Duodenal mucosa (tissue), 2 donors: ENCODE results near the gene DYNC2I2.
A peak's percentile ranks its signal among the peaks of the same experiment; 100 is the strongest.
"Not testable (repeated sequence)": the region's sequence is repeated elsewhere in the genome, so short reads cannot be mapped to it uniquely, and the experiment has no call there.

Experiments
- H3K27ac ChIP-seq: one replicate; pipeline ENCODE4 v1.7.0; 2013; ENCODE audit warnings: low read depth, low read length
- H3K27me3 ChIP-seq, 2 donors: one replicate each; pipeline ENCODE4 v1.7.0; 2013; ENCODE audit warnings: low read length in 2 of 2, control low read depth in 1 of 2; ENCODE audit not compliant: insufficient read depth in 2 of 2, control insufficient read depth in 1 of 2
- H3K36me3 ChIP-seq, 2 donors: one replicate each; pipeline ENCODE4 v1.7.0; 2013; ENCODE audit warnings: low read length in 2 of 2, control low read depth in 1 of 2; ENCODE audit not compliant: insufficient read depth in 2 of 2, control insufficient read depth in 1 of 2
- H3K4me1 ChIP-seq, 2 donors: one replicate each; pipeline ENCODE4 v1.7.0; 2013; ENCODE audit warnings: low read length in 2 of 2, control low read depth in 1 of 2; ENCODE audit not compliant: insufficient read depth in 2 of 2, control insufficient read depth in 1 of 2
- H3K4me3 ChIP-seq, 2 donors: one replicate each; pipeline ENCODE4 v1.7.0; 2013; ENCODE audit warnings: low read length in 2 of 2, low read depth in 1 of 2
- H3K9ac ChIP-seq, 2 donors: one replicate each; pipeline ENCODE4 v1.7.0; 2013; ENCODE audit warnings: low read length in 2 of 2, low read depth in 1 of 2
- H3K9me3 ChIP-seq, 2 donors: one replicate each; pipeline ENCODE4 v1.7.0; 2013; ENCODE audit warnings: low read length in 2 of 2, control low read depth in 1 of 2; ENCODE audit not compliant: control insufficient read depth in 1 of 2

Gene DYNC2I2

DNA sequence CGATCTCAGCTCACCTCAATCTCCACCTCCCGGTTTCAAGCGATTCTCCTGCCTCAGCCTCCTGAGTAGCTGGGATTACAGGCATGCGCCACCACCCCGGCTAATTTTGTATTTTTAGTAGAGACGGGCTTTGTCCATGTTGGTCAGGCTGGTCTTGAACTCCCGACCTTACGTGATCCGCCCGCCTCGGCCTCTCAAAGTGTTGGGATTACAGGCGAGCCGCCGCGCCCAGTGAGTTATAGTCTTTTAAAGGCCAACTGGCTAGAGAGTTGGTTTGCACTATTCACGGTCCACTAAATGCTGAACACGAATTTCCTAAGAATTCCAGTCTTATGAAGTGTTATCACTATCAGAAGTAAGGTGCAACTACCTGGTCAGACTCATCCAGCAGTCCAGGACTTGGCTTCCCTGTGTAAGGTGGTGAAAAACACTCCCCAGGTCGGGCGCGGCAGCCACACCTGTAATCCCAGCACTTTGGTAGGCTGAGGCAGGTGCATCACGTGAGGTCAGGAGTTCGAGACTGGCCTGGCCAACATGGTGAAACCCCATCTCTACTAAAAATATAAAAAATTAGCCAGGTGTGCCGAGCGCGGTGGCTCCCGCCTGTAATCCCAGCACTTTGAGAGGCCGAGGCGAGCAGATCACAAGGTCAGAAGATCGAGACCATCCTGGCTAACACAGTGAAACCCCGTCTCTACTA is 42.6 kb upstream of the DYNC2I2 start:
- peaks cover 2 to 25% of the 10 kb centered on the region in 2 donors for H3K36me3 ChIP-seq
- H3K9ac ChIP-seq, H3K9me3 ChIP-seq, H3K27me3 ChIP-seq, H3K27ac ChIP-seq, H3K4me3 ChIP-seq, H3K4me1 ChIP-seq: not testable (repeated sequence)

DNA sequence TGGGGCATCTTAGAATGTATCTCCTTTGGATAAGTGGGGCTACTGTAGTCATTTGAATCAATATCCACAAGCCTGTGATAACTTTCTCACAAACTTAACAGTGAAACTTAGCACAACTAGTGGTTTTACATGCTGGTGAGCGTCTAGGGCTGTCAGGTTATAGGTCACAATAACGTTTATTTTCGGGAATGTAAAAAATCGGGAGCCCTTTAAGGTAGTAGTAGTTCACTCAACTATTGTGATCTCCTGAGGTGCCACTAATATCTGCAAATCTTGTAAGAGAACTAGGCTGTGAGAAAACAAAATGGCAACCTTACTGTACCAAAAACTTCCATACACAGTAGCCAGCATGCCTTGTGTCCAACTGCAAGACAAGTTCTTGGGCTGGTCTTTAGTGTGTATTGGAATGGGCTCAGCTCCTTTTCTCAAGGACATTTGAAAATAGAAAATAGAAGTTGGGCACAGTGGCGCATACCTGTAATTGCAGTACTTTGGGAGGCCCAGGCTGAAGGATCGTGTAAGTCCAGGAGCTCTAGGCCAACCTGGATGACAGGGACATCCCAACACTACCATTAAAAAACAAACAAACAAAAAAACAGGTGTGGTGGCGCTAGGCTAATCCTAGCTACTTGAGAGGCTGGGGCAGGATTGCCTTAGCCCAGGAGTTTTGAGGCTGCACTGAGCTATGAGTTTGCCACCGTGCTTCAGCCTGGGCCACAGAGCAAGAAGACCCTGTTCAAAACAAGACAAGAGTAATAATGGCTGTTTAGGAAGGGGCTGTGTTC is 40.5 kb upstream of the DYNC2I2 start:
- H3K27me3 ChIP-seq = no peaks in the 10 kb centered on the region
- H3K4me1 ChIP-seq = peaks cover 3 to 5% of the 10 kb centered on the region in 2 donors
- H3K36me3 ChIP-seq = peaks cover 14 to 45% of the 10 kb centered on the region in 2 donors
- H3K4me3 ChIP-seq = no peak overlapping the region
- no peak overlapping the region for H3K9ac ChIP-seq
- no peaks in the 10 kb centered on the region for H3K9me3 ChIP-seq
- H3K27ac ChIP-seq = no peak overlapping the region

DNA sequence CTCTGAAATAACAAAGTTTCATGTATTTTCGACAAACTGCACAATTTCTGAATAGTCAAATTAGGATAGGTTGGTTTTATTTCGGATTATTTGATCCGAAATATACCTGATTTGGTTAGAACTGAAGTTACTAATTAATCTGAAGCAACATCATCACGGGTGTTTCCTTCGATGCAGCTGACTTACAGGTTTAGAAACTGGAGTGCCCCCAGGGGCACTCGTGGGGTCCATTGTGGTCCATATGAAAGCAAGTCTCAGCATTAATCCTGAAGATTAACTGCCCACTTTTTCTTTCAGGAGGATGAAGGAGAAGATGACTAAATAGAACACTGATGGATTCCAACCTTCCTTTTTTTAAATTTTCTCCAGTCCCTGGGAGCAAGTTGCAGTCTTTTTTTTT is 37.7 kb upstream of the DYNC2I2 start:
- Histone ChIP-seq H3K36me3 (peaks cover 14 to 54% of the 10 kb centered on the region in 2 donors), H3K27me3 (no peaks in the 10 kb centered on the region), H3K4me1 (peaks cover 10 to 15% of the 10 kb centered on the region in 2 donors), H3K4me3 (no peak overlapping the region), H3K27ac (no peak overlapping the region), H3K9me3 (no peaks in the 10 kb centered on the region), H3K9ac (no peak overlapping the region)

DNA sequence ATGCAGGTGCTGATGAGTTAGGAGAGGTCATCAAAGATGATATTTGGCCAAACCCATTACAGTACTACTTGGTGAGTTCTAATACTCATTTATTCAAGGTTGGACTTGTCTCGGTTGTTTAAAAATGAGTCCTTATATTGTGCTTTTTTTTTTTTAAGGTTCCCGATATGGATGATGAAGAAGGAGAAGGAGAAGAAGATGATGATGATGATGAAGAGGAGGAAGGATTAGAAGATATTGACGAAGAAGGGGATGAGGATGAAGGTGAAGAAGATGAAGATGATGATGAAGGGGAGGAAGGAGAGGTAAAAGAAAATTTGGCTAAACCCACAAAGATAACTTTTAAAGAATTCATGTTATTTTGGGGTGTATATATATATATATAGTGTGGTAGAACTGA is 37.1 kb upstream of the DYNC2I2 start:
- H3K27me3 ChIP-seq, H3K9me3 ChIP-seq, H3K27ac ChIP-seq, H3K9ac ChIP-seq, H3K4me3 ChIP-seq: not testable (repeated sequence)
- Histone ChIP-seq H3K36me3 (peaks cover 14 to 54% of the 10 kb centered on the region in 2 donors), H3K4me1 (peaks cover 10 to 15% of the 10 kb centered on the region in 2 donors)

DNA sequence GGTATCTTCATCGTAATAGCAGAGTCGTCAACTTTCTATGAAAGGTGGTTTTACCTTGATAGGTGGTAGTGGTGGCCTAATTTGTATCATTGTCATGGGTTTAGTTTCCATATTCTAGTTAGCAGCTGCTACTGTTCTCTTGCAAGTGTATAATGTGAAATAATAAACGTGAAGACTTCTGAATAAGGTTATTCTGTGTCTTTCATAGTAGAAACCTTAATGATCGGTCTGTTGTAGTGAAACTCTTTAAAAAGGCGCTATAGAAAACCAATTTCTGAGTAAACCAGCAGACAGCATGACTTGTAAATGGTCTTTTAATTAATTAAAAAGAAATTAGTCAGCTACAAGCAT is 34.0 kb upstream of the DYNC2I2 start:
- Histone ChIP-seq H3K36me3 (peaks cover 14 to 35% of the 10 kb centered on the region in 2 donors), H3K4me3 (peak overlapping the region; percentile 94 to 98), H3K9ac (peak overlapping the region; percentile 82 to 89), H3K27me3 (no peaks in the 10 kb centered on the region), H3K9me3 (no peaks in the 10 kb centered on the region), H3K27ac (no peak overlapping the region), H3K4me1 (peaks cover 25 to 35% of the 10 kb centered on the region in 2 donors)

DNA sequence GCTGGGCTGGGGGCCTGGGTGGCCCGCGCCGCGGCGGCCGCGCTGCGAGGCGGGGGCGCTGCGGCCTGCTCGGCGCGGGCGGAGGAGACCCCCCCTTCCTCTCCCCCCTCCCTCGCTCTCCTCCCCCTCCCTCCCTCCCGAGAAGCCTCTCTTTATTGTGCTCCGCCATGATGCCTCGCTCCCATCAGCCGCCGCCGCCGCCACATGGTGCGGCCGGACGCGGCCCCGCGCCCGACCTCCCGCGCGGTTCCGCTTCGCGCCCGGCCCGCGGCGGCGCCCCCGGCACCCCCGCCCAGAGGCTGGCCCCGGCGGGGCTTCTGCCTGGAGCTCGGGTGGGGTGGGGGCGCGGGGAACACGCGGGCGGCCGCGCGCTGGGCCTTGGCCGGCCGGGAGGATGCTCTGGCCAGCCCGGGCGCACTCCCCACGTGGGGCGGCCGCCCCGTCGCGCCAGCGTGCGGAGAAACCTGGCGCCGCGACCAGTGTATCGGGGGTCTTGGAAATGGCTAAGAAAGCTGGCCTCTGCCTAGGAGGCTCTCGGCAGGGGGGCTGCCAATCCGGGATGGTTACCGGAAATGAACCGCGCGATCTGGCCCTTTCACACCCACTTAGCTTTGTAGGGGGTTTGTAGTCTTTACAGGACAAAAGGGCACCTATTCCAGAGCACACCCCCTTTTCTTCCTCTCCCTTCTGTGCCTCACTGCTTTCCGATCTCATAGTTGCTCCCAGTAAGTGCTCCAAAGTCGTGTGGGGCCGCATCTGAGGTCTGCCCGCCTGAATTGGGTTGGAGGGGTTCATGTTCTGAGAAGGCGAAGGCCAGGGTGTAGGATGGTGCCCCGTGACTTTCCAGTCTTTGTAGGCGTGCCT is 33.4 kb upstream of the DYNC2I2 start:
- Histone ChIP-seq H3K9ac (peak overlapping the region; percentile 82 to 89), H3K27ac (peak overlapping the region; percentile 46), H3K9me3 (no peaks in the 10 kb centered on the region), H3K4me1 (peaks cover 31 to 41% of the 10 kb centered on the region in 2 donors), H3K27me3 (no peaks in the 10 kb centered on the region), H3K4me3 (peak overlapping the region; percentile 94 to 98), H3K36me3 (peaks cover 14 to 32% of the 10 kb centered on the region in 2 donors)

DNA sequence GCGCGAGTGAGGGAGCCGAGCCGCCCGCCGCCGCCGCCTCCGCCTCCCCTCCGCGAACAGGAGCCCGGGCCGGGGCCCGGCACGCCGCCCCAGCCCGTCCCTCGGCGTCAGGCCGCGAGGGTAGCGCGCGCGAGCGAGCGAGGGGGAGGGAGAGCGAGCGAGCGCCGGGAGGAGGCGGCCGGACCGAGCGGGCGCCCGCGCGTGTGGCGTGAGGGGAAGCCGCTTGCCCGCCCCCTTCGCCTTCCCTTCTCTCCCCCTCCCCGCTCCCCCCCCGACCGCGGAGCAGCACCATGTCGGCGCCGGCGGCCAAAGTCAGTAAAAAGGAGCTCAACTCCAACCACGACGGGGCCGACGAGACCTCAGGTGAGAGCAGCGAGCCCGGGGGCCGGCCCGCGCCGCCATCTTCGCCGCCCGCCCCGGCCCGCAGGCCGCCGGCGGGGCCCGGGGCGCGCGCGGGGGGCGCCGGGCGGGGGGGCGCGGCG is 32.7 kb upstream of the DYNC2I2 start:
- Histone ChIP-seq H3K27me3 (no peaks in the 10 kb centered on the region), H3K9me3 (no peaks in the 10 kb centered on the region), H3K4me1 (peaks cover 38 to 48% of the 10 kb centered on the region in 2 donors), H3K27ac (peak overlapping the region; percentile 81), H3K9ac (peak overlapping the region in 1 of 2 donors; percentile 21), H3K4me3 (peak overlapping the region; percentile 11 to 48), H3K36me3 (peaks cover 13 to 30% of the 10 kb centered on the region in 2 donors)

DNA sequence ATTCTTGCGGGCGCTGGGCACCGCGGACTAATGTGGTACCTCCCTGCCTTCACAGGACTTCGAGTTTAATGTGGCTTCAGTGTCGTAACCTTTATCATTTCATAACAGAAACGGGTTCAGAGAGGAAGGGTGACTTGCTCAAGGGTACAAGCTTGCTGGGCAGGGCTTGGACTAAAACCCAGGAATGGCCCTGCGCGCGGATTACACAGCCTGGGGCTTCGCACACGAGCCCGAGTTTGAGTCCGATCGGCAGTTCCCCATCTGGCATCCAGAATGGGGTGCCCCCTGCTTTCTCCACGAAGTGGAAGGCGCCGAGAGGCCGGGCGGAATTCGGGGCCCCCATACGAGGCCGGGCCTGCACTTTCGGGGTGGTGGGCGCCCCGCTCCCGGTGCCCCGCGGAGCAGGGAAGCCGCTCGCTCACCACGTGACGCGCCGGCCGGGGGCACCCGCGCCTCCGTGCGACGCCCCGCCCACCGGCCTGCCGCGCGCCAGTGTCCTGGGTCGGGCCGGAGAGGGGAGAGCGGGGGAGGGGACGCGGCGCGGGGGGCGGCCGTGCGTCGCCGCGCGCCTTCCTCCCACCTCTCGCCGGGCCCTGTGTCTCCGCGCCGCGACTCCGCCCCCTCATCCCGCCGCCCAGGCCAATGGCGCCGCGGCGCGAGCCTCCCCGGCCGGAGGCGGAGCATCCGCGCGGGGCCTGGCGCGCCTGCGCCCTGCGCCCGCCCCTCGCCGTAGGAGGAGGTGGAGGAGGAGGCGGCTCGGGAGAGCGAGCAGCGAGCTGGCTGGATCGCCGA is 32.0 kb upstream of the DYNC2I2 start, which contains the start of gene SET:
SET (plus strand) TSS at position 722 of the 792 bp plus-strand sequence. CDS start 361 bp downstream, outside the sequence.
- Histone ChIP-seq H3K27me3 (no peaks in the 10 kb centered on the region), H3K36me3 (peaks cover 10 to 25% of the 10 kb centered on the region in 2 donors), H3K4me3 (peak within 1 kb of the TSS; percentile 94 to 98), H3K27ac (peak within 1 kb of the TSS; percentile 96), H3K9me3 (no peaks in the 10 kb centered on the region), H3K9ac (peak within 1 kb of the TSS; percentile 82 to 89), H3K4me1 (peaks cover 38 to 48% of the 10 kb centered on the region in 2 donors)

DNA sequence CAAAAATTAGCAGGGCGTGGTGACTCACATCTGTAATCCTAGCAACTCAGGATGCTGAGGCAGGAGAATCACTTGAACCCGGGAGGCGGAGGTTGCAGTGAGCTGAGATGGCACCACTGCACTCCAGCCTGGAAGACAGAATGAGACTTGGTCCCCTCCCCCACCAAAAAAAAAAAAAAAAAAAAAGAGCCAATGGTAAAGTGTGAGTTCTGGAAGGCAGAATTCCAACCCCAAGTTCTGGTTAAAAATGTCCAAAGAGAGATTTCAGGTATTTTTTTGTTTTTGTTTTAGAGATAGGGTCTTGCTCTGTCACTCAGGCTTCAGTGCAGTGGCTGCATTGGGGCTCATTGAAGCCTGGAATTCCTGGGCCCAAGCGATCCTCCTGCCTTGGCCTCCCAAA is 30.8 kb upstream of the DYNC2I2 start:
- H3K36me3 ChIP-seq = peaks cover 2 to 13% of the 10 kb centered on the region in 2 donors
- no peaks in the 10 kb centered on the region for H3K9me3 ChIP-seq
- no peaks in the 10 kb centered on the region for H3K27me3 ChIP-seq
- H3K9ac ChIP-seq = no peak overlapping the region
- no peak overlapping the region for H3K27ac ChIP-seq
- peaks cover 38 to 56% of the 10 kb centered on the region in 2 donors for H3K4me1 ChIP-seq
- no peak overlapping the region for H3K4me3 ChIP-seq
